HG02678 (cell line): ENCODE data around the gene SPC24.
"Not testable (repeated sequence)": the region's sequence is repeated elsewhere in the genome, so short reads cannot be mapped to it uniquely, and the experiment has no call there.

Source experiments
- ATAC-seq: cut with Tn5 transposase; IDR thresholded peaks from one replicate; pipeline ENCODE4 v1.9.1; 2021; ENCODE audit warnings: mild to moderate bottlenecking, moderate library complexity; ENCODE audit not compliant: unreplicated experiment

SPC24 gene

DNA sequence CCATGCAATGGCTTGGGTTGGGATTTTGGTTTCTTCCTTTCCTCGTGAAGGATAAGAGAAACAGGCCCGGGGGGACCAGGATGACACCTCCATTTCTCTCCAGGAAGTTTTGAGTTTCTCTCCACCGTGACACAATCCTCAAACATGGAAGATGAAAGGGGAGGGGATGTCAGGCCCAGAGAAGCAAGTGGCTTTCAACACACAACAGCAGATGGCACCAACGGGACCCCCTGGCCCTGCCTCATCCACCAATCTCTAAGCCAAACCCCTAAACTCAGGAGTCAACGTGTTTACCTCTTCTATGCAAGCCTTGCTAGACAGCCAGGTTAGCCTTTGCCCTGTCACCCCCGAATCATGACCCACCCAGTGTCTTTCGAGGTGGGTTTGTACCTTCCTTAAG is 24.1 kb downstream of the SPC24 start:
- ATAC-seq, result no peak

DNA sequence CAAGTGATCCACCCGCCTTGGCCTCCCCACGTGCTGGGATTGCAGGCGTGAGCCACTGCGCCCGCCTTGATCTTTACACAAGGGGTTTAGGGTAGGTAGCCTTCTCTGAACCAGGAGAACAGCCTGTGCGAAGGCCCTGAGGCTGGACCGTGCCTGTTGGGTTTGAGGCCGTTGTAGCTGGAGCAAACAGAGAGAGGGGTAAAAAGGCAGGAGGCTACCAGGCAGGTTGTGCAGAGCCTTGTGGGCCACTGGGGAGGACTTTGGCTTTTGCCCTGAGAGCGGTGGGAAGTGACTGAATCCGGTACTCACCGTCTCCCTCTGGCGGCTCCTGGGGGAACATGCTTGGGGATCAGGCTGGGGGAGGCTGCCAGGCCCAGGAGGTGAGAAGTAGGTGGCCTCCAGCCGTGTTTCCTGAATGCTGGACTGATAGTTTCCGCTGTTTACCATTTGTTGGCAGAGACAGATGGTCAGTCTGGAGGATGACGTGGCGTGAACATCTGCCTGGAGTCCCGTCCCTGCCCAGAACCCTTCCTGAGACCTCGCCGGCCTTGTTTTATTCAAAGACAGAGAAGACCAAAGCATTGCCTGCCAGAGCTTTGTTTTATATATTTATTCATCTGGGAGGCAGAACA is 24.6 kb downstream of the SPC24 start:
- ATAC-seq, result no peak

DNA sequence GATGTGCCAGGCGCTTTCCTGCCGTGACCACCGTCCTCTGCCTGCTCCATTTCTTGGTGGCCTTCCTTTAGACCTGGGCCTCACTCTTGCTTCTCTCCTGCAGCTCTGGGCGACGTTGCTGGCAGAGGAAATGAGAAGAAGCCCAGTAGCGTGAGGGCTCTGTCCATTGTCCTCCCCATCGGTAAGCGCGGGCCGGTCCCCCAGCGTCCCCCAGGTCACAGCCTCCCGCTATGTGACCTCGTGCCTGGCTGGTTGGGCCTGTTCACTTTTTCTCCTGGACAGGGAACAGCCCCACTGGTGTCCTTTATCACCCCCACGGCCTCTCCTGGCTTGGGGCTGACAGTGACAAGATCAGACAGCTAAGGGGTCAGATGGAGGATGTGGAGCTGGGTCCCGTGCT is 27.7 kb downstream of the SPC24 start:
- ATAC-seq, result no peak

DNA sequence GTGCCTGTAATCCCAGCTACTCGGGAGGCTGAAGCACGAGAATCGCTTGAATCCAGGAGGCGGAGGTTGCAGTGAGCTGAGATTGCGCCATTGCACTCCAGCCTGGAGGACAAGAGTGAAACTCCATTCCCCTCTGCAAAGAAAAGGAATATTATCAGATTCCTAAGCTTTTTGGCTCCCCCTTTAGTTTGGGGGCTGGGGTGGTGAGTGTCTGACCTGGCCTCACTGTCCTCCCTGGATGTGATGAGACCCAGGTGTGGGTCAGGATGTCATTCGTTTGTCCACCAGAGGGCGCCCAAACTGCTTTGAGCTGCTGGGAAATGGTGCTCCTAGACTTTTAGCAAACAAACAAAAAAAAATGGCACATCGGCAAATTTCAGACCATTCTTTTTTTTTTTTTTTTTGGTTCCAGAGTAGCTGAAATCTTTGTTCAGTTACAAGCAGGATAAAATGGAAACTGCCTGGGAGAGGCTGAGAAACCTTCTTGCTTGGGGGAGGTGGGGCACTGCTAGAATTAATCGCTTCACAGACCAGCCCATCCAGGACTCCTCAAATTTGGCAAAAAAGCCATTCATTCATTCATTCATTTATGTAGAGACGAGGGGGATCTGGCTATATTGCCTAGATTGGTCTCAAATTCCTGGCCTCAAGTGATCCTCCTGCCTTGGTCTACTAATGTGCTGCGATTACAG is 29.4 kb downstream of the SPC24 start:
- no peak for ATAC-seq

DNA sequence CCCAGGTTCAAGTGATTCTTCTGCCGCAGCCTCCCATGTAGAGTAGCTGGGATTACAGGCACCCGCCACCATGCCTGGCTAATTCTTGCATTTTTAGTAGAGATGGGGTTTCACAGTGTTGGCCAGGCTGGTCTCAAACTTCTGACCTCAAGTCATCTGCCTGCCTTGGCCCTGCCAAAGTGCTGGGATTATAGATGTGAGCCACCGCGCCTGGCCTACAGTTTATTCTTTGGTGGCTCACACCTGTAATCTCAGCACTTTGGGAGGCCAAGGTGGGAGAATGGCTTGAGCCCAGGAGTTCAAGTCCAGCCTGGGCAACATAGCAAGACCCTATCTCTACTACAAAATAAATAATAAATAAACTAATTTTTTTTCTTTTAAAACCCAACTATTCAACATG is 31.4 kb downstream of the SPC24 start:
- ATAC-seq, result not testable (repeated sequence)

DNA sequence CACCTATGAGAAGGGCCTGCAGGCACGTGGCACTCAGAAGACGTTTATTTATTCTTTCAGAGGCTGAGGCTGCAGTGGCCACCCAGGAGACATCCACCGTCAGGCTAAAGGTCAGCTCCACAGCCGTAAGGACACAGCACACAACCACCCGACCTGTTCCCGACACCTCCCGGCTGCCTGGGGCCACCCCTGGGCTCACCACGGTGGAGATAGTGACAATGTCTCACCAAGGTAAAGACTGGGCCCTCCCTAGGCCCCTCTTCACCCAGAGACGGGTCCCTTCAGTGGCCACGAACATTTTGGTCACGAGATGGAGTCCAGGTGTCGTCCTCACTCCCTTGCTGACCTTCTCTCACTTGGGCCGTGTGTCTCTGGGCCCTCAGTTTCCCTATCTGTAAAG is 32.5 kb downstream of the SPC24 start:
- ATAC-seq, result no peak

DNA sequence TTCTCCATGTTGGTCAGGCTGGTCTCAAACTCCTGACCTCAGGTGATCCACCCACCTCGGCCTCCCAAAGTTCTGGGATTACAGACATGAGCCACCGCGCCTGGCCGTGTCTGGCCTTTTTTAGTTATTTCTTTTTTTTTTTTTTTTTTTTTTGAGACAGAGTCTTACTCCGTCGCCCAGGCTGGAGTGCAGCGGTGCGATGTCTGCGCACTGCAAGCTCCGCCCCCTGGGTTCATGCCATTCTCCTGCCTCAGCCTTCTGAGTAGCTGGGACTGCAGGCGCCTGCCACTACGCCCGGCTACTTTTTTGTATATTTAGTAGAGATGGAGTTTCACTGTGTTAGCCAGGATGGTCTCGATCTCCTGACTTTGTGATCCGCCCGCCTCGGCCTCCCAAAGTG is 33.6 kb downstream of the SPC24 start:
- not testable (repeated sequence) for ATAC-seq

DNA sequence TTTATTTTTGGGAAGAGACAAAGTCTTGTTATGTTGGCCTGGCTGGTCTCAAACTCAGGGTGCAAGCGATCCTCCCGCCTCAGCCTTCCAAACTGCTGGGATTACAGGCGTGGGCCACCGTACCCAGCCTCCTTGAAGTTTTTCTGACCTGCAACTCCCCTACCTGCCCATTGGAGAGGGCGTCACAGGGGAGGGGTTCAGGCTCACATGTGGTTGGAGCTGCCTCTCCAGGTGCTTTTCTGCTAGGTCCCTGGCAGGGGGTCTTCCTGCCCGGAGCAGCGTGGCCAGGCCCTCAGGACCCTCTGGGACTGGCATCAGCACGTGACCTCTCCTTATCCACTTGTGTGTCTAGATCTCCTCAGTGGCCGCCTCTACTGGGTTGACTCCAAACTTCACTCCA is 39.1 kb downstream of the SPC24 start:
- ATAC-seq, result no peak

DNA sequence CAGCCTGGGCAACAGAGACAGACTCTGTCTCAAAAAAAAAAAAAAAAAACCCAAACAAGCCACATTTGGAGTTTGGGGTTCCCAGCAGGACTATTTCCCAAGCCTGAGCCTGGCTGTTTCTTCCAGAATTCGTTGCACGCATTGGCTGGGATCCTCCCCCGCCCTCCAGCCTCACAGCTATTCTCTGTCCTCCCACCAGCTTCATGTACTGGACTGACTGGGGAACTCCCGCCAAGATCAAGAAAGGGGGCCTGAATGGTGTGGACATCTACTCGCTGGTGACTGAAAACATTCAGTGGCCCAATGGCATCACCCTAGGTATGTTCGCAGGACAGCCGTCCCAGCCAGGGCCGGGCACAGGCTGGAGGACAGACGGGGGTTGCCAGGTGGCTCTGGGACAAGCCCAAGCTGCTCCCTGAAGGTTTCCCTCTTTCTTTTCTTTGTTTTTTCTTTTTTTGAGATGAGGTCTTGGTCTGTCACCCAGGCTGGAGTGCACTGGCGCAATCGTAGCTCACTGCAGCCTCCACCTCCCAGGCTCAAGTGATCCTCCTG is 39.6 kb downstream of the SPC24 start:
- no peak for ATAC-seq

DNA sequence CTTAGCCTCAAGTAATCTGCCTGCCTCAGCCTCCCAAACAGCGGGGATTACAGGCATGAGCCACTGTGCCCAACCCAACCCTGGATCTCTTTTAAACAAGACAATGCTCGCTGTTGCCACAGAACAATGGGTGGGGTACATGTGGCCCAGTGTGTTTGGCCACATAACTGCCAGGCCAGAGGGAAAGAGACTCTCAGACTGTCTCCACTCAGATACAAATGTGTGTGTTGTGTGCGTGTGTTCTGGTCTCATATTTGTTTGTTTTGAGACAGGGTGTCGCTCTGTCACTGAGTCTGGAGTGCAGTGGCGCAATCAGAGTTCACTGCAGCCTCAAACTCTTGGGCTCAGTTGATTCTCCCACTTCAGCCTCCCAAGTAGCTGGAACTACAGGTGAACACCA is 40.5 kb downstream of the SPC24 start:
- no peak for ATAC-seq

DNA sequence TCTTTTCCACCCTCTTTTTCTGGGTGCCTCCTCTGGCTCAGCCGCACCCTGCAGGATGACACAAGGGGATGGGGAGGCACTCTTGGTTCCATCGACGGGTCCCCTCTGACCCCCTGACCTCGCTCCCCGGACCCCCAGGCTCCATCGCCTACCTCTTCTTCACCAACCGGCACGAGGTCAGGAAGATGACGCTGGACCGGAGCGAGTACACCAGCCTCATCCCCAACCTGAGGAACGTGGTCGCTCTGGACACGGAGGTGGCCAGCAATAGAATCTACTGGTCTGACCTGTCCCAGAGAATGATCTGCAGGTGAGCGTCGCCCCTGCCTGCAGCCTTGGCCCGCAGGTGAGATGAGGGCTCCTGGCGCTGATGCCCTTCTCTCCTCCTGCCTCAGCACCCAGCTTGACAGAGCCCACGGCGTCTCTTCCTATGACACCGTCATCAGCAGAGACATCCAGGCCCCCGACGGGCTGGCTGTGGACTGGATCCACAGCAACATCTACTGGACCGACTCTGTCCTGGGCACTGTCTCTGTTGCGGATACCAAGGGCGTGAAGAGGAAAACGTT is 42.4 kb downstream of the SPC24 start:
- no peak for ATAC-seq

DNA sequence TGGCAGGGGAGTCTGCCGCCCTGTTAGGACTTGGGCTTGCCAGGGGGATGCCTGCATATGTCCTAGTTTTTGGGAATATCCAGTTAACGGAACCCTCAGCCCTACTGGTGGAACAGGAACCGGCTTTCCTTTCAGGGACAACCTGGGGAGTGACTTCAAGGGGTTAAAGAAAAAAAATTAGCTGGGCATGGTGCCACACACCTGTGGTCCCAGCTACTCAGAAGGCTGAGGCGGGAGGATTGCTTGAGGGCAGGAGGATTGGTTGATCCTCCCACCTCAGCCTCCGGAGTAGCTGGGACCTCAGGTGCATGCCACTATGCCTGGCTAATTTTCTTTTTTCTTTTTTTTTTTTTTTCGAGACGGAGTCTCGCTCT is 43.8 kb downstream of the SPC24 start:
- ATAC-seq, result no peak

DNA sequence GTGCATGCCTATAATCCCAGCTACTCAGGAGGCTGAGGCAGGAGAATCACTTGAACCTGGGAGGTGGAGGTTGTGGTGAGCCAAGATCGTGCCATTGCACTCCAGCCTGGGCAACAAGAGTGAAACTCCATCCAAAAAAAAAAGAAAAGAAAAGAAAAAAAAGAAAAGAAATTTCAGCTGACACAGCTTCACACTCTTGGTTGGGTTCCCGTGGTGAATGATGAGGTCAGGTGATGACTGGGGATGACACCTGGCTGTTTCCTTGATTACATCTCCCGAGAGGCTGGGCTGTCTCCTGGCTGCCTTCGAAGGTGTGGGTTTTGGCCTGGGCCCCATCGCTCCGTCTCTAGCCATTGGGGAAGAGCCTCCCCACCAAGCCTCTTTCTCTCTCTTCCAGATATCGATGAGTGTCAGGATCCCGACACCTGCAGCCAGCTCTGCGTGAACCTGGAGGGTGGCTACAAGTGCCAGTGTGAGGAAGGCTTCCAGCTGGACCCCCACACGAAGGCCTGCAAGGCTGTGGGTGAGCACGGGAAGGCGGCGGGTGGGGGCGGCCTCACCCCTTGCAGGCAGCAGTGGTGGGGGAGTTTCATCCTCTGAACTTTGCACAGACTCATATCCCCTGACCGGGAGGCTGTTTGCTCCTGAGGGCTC is 44.3 kb downstream of the SPC24 start:
- ATAC-seq, result no peak

DNA sequence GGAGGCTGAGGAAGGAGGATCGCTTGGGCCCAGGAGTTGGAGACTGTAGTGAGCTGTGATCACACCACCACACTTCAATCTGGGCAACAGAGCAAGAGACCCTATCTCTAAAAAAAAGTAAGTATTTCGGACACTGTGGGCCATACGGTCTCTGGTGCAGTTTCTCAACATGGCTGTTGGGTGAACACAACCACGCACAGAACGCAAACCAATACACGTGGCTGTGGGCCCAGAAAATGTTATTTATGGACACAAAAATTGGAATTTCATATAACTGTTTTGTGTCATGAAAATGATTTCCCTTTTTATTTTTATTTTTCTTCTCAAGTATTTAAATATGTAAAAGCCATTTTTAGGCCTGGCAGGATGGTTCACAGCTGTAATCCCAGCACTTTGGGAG is 46.8 kb downstream of the SPC24 start:
- ATAC-seq, result no peak

DNA sequence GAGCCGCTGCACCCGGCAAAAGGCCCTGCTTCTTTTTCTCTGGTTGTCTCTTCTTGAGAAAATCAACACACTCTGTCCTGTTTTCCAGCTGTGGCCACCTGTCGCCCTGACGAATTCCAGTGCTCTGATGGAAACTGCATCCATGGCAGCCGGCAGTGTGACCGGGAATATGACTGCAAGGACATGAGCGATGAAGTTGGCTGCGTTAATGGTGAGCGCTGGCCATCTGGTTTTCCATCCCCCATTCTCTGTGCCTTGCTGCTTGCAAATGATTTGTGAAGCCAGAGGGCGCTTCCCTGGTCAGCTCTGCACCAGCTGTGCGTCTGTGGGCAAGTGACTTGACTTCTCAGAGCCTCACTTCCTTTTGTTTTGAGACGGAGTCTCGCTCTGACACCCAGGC is 49.1 kb downstream of the SPC24 start:
- no peak for ATAC-seq

DNA sequence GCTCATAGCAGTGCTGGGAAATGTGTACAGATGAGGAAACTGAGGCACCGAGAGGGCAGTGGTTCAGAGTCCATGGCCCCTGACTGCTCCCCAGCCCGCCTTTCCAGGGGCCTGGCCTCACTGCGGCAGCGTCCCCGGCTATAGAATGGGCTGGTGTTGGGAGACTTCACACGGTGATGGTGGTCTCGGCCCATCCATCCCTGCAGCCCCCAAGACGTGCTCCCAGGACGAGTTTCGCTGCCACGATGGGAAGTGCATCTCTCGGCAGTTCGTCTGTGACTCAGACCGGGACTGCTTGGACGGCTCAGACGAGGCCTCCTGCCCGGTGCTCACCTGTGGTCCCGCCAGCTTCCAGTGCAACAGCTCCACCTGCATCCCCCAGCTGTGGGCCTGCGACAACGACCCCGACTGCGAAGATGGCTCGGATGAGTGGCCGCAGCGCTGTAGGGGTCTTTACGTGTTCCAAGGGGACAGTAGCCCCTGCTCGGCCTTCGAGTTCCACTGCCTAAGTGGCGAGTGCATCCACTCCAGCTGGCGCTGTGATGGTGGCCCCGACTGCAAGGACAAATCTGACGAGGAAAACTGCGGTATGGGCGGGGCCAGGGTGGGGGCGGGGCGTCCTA is 50.5 kb downstream of the SPC24 start:
- ATAC-seq, result no peak

DNA sequence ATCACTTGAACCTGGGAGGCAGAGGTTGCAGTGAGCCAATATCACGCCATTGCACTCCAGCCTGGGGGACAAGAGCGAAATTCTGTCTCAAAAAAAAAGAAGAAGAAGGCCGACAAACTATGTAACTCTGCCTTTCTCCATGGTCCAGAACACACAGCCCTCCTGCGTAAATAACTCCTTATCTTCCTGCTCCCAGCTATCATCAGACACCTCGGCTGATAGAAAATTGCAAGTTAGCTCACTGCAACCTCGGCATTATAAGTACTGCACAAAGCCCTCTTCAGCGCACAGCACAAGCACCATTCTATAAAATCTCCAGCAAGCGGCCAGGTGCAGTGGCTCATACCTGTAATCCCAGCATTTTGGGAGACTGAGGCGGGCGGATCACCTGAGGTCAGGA is 51.9 kb downstream of the SPC24 start:
- not testable (repeated sequence) for ATAC-seq

DNA sequence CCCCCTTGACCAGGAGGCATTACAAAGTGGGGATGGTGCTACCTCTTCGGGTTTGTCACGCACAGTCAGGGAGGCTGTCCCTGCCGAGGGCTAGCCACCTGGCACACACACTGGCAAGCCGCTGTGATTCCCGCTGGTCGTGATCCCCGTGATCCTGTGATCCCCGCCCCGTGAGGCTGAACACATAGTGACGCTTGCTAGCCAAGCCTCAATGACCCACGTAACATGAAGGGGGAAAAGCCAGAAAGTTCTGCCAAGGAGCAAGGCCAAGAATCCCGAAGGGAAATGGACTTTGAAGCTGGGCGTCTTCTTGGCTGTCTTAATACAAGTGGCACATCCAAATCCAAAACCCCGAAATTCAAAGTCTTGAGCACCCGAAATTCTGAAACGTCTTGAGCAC is 52.6 kb downstream of the SPC24 start:
- no peak for ATAC-seq

DNA sequence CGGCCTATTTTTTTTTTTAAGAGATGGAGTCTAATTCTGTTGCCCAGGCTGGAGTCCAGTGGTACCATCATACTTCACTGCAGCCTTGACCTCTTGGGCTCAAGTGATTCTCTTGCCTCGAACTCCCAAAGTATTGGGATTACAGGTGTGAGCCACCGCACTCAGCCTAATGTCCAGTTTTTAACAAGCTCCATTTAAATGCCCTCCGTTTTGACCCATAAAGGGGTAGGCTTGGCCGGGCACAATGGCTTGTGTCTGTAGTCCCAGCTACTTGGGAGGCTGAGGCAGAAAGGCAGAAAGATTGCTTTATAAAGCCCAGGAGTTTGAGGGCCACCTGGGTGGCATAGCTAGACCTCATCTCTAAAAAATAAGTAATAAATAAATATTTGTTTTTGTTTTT is 54.5 kb downstream of the SPC24 start:
- ATAC-seq, result no peak

DNA sequence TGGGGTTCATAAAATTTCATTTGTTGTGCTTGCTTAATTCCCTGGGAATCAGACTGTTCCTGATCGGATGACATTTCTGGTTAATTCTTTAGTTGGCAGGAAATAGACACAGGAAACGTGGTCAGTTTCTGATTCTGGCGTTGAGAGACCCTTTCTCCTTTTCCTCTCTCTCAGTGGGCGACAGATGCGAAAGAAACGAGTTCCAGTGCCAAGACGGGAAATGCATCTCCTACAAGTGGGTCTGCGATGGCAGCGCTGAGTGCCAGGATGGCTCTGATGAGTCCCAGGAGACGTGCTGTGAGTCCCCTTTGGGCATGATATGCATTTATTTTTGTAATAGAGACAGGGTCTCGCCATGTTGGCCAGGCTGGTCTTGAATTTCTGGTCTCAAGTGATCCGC is 55.5 kb downstream of the SPC24 start:
- no peak for ATAC-seq

DNA sequence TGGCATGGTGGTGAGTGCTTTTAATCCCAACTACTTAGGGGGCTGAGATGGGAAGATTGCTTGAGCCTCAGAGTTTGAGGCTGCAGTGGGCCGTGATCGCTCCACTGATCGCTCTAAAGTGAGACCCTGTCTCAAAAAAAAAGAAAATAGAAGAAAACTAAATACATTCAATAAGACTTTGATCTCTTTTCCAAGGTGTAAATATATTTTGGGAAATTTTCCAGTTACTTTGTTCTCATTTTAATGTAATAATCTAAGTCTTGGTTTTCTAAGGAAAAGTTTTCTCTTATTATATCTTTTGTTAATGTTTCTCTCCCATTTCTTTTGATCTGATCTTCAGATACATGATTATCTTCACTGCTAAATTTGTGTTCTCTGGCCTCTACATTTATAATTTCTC is 56.7 kb downstream of the SPC24 start:
- no peak for ATAC-seq
